Smooth muscle cell (in vitro differentiated cells): Measurements from ENCODE around the gene CLEC20A. TPM values are rescaled to one million over a fixed set of nuclear protein-coding genes. Genes with fewer than 3 reads are reported as not detected.

Source experiments
- DNase-seq: peaks from one replicate; lab custom pipeline; 2025; ENCODE audit not compliant: unreplicated experiment; lab: John Stamatoyannopoulos, UW
- H2AFZ ChIP-seq: fragments of 200-600 bp; sonication (generic); 2 replicates; pipeline ENCODE4 v1.6.0; 2016; ENCODE audit warnings: antibody characterized with exemption, low read depth, mild to moderate bottlenecking
- H3F3A ChIP-seq: fragments of 200-600 bp; sonication (generic); 2 replicates; pipeline ENCODE4 v1.6.0; 2017; ENCODE audit warnings: antibody characterized with exemption, low read depth
- H3K27ac ChIP-seq: fragments of 200-600 bp; sonication (generic); 2 replicates; pipeline ENCODE4 v1.5.1; 2016; ENCODE audit warnings: low read depth, mild to moderate bottlenecking
- H3K27me3 ChIP-seq: fragments of 200-600 bp; sonication (generic); 2 replicates; pipeline ENCODE4 v1.6.1; 2016; ENCODE audit warnings: low read depth, mild to moderate bottlenecking
- H3K36me3 ChIP-seq: fragments of 200-600 bp; sonication (generic); 2 replicates; pipeline ENCODE4 v1.5.1; 2016; ENCODE audit warnings: low read depth
- H3K4me1 ChIP-seq: fragments of 200-600 bp; sonication (generic); 2 replicates; pipeline ENCODE4 v1.5.1; 2016; ENCODE audit warnings: low read depth
- H3K4me2 ChIP-seq: fragments of 200-600 bp; sonication (generic); 2 replicates; pipeline ENCODE4 v1.6.0; 2016; ENCODE audit warnings: mild to moderate bottlenecking
- H3K4me3 ChIP-seq: fragments of 200-600 bp; sonication (generic); 2 replicates; pipeline ENCODE4 v1.5.1; 2016; ENCODE audit warnings: mild to moderate bottlenecking
- H3K79me2 ChIP-seq: fragments of 200-600 bp; sonication (generic); 2 replicates; pipeline ENCODE4 v1.6.0; 2016; ENCODE audit warnings: low read depth, mild to moderate bottlenecking
- H3K9ac ChIP-seq: fragments of 200-600 bp; sonication (generic); 2 replicates; pipeline ENCODE4 v1.6.0; 2016; ENCODE audit warnings: low read depth
- H3K9me3 ChIP-seq: fragments of 200-600 bp; sonication (generic); replicated peaks from 2 replicates; pipeline ENCODE4 v1.5.1; 2016; ENCODE audit warnings: low read depth
- H4K20me1 ChIP-seq: fragments of 200-600 bp; sonication (generic); 2 replicates; pipeline ENCODE4 v1.6.0; 2016; ENCODE audit warnings: low read depth
- WGBS: methylation state at CpG from one replicate; pipeline ENCODE4 v1.1.7; 2016; ENCODE audit warnings: low lambda C conversion rate; 5-methylcytosine and 5-hydroxymethylcytosine counted together
- polyA plus RNA-seq: library from polyadenylated mRNA; unstranded; fragments of >200 nt; fragmentation: Nextera tagmentation; extraction: Ambion mirVana; gene quantifications from 2 replicates; pipeline ENCODE4 v1.2.1, GENCODE V29; 2016
- total RNA-seq: library from RNA; depleted of rRNA; stranded (reverse); fragments of >200 nt; gene quantifications from 2 replicates; pipeline ENCODE4 v1.2.3, GENCODE V29; 2014
- TF ChIP-seq, protein P1 (sequence below): fragments of 200-600 bp; sonication (generic); IDR thresholded peaks from 2 replicates; pipeline ENCODE4 v1.5.1; 2017; ENCODE audit warnings: borderline replicate concordance, mild to moderate bottlenecking, antibody characterized with exemption; ENCODE audit not compliant: insufficient read depth, poor library complexity, severe bottlenecking

CLEC20A gene
- total and polyA plus RNA-seq, 2 experiments from 2014 or later: 0.14 TPM; not detected in 1

DNA sequence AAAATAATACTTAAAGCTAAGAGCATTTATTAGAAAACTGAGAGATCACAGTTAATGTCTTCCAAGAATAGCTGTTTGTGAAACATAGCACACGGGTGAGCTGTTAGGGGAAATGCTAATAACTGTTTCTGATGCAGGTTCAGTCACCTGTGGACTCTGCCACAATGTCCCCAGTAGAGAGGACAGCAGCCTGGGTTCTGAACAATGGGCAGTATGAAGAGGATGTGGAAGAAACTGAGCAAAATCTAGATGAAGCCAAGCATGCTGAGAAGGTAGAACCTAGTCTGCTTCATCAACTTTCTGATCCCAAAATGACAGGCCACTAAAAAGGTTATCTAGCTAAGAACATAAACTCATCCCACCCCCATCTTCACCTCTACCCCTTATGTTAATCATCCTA, 32.6 kb downstream of the CLEC20A start:
- Histone ChIP-seq H3K4me1 (peaks cover 20% of the 10 kb centered on the region), H3K4me3 (no peak overlapping the region), H3K27ac (peak overlapping the region; percentile 42), H3K9ac (no peak overlapping the region), H3K9me3 (no peaks in the 10 kb centered on the region), H3K79me2 (no peaks in the 10 kb centered on the region), H3F3A (no peaks in the 10 kb centered on the region), H4K20me1 (no peaks in the 10 kb centered on the region), H2AFZ (no peak overlapping the region), H3K27me3 (no peaks in the 10 kb centered on the region), H3K36me3 (peaks cover 2% of the 10 kb centered on the region), H3K4me2 (no peak overlapping the region)
- TF ChIP-seq, protein P1, sequence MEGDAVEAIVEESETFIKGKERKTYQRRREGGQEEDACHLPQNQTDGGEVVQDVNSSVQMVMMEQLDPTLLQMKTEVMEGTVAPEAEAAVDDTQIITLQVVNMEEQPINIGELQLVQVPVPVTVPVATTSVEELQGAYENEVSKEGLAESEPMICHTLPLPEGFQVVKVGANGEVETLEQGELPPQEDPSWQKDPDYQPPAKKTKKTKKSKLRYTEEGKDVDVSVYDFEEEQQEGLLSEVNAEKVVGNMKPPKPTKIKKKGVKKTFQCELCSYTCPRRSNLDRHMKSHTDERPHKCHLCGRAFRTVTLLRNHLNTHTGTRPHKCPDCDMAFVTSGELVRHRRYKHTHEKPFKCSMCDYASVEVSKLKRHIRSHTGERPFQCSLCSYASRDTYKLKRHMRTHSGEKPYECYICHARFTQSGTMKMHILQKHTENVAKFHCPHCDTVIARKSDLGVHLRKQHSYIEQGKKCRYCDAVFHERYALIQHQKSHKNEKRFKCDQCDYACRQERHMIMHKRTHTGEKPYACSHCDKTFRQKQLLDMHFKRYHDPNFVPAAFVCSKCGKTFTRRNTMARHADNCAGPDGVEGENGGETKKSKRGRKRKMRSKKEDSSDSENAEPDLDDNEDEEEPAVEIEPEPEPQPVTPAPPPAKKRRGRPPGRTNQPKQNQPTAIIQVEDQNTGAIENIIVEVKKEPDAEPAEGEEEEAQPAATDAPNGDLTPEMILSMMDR: no peak
- DNase-seq: no peak
- 94% methylated on average over 1 of the region's 1 CpG for WGBS

DNA sequence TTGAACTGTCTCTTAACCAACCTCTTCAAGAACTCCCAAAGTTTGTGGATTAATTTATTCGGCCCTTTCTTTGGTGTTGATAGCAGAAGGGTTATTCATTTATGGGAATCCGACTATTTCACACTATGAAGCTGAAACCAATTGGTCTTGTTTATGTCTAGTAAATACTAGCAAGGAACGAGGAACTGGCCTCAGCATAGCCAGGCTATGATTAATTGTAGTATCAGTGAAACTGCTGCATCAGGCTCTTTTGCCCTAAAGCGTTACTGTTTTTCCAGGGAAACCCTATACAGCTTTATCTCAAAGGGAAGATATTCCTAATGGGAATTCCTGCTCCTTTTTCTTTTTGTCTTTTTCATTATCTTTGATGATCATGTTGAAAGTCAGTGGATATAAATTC, 35.1 kb downstream of the CLEC20A start:
- no peaks in the 10 kb centered on the region for H3K79me2 ChIP-seq
- H3K27me3 ChIP-seq: no peaks in the 10 kb centered on the region
- H2AFZ ChIP-seq: no peak overlapping the region
- H3K4me3 ChIP-seq: no peak overlapping the region
- H3F3A ChIP-seq: no peaks in the 10 kb centered on the region
- H3K4me2 ChIP-seq: peak overlapping the region; percentile 46
- H3K27ac ChIP-seq: peak overlapping the region; percentile 48
- H3K36me3 ChIP-seq: no peaks in the 10 kb centered on the region
- no peaks in the 10 kb centered on the region for H3K9me3 ChIP-seq
- H3K4me1 ChIP-seq: peaks cover 20% of the 10 kb centered on the region
- no peak for DNase-seq
- WGBS: 23% methylated on average over 4 of the region's 4 CpGs
- no peak overlapping the region for H3K9ac ChIP-seq
- TF ChIP-seq, protein P1: no peak
- H4K20me1 ChIP-seq: no peaks in the 10 kb centered on the region

DNA sequence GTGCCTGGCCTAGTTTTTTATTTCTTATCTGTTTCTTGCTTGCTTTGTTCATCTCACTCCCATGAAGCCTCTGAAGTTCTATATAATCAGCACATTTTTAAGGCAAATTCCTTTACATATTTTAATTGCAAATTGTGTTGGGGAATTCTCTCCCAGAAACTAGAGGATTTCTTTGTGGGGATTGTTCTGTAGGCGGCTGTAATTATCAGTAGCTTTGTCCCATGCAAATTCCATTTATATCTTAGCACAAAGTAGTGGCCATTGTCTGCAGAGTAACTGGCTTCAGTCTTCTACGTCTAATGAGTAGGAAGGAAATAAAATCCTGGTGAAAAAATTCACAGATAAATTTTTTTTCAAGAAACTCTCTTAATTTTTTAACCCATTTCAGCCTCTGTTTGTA, 35.7 kb downstream of the CLEC20A start:
- peak overlapping the region; percentile 48 for H3K27ac ChIP-seq
- DNase-seq: no peak
- H3K9me3 ChIP-seq: no peaks in the 10 kb centered on the region
- peak overlapping the region; percentile 46 for H3K4me2 ChIP-seq
- no peaks in the 10 kb centered on the region for H3F3A ChIP-seq
- H3K36me3 ChIP-seq: no peaks in the 10 kb centered on the region
- 66% methylated on average over 2 of the region's 2 CpGs for WGBS
- H4K20me1 ChIP-seq: no peaks in the 10 kb centered on the region
- TF ChIP-seq, protein P1: no peak
- no peak overlapping the region for H2AFZ ChIP-seq
- no peaks in the 10 kb centered on the region for H3K27me3 ChIP-seq
- no peaks in the 10 kb centered on the region for H3K79me2 ChIP-seq
- no peak overlapping the region for H3K9ac ChIP-seq
- no peak overlapping the region for H3K4me3 ChIP-seq
- peaks cover 20% of the 10 kb centered on the region for H3K4me1 ChIP-seq

DNA sequence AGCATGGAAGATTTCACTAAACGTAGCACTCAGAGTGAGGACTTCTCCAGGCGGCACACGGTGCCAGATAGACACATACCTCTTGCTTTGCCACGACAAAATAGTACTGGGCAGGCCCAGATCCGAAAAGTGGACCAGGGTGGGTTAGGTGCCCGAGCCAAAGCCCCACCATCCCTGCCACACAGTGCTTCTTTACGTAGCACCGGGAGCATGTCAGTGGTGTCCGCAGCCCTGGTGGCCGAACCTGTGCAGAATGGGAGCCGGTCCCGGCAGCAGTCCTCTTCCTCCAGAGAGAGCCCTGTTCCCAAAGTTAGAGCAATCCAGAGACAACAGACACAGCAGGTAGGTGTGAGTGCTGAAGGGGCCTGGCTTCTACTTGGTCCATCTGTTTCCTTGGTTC, 38.6 kb downstream of the CLEC20A start:
- Histone ChIP-seq H3K27ac (no peak overlapping the region), H3K27me3 (no peaks in the 10 kb centered on the region), H3K4me3 (no peak overlapping the region), H3K9me3 (no peaks in the 10 kb centered on the region), H3K9ac (no peak overlapping the region), H4K20me1 (no peaks in the 10 kb centered on the region), H3K79me2 (no peaks in the 10 kb centered on the region), H3K36me3 (no peaks in the 10 kb centered on the region), H3K4me2 (no peak overlapping the region), H3K4me1 (peaks cover 20% of the 10 kb centered on the region), H3F3A (no peaks in the 10 kb centered on the region), H2AFZ (no peak overlapping the region)
- TF ChIP-seq, protein P1: no peak
- no peak for DNase-seq
- WGBS: 98% methylated on average over 12 of the region's 12 CpGs
